Lung microvascular endothelial cell (primary cell): Measurements from ENCODE around the gene HRNR. TPM values are rescaled to one million over a fixed set of nuclear protein-coding genes. Genes with fewer than 3 reads are reported as not detected.

ENCODE experiments used
- total RNA-seq: library from RNA; depleted of rRNA; stranded (reverse); fragments of >200 nt; gene quantifications from 2 replicates; pipeline ENCODE4 v1.2.1, GENCODE V29; 2014

HRNR gene
- total RNA-seq, 1 donor from 2014 or later: not detected

Other genes with a start within 250 kb of the HRNR start
- 127 and 147 TPM in 2 replicates for gene S100A10, start 230.3 kb downstream of the HRNR start, total RNA-seq
- gene S100A11, start 187.2 kb downstream of the HRNR start, total RNA-seq: 4.8 and 18.7 TPM in 2 replicates
- gene TCHHL1, start 135.1 kb downstream of the HRNR start, total RNA-seq: not detected in 2 replicates
- gene TCHH, start 108.7 kb downstream of the HRNR start, total RNA-seq: under 0.01 and 0.20 TPM in 2 replicates
- gene RPTN, start 65.0 kb downstream of the HRNR start, total RNA-seq: not detected in 2 replicates
- not detected in 2 replicates for gene FLG, start 101.0 kb upstream of the HRNR start, total RNA-seq
- not detected in 2 replicates for gene FLG2, start 135.8 kb upstream of the HRNR start, total RNA-seq
- not detected in 2 replicates for gene CRNN, start 190.1 kb upstream of the HRNR start, total RNA-seq